KMS-11 (cell line): ENCODE data around the gene IQCB1.
"Not testable (repeated sequence)": the region's sequence is repeated elsewhere in the genome, so short reads cannot be mapped to it uniquely, and the experiment has no call there.

Source experiments
- H2AFZ ChIP-seq: fragments of 200-600 bp; sonication (generic); 2 replicates; pipeline ENCODE4 v1.6.1; 2016; ENCODE audit warnings: antibody characterized with exemption, mixed run types, low read depth
- H3K27ac ChIP-seq: fragments of 200-600 bp; sonication (generic); 2 replicates; pipeline ENCODE4 v1.6.1; 2016; ENCODE audit warnings: mild to moderate bottlenecking, mixed run types
- H3K27me3 ChIP-seq: fragments of 200-600 bp; sonication (generic); 2 replicates; pipeline ENCODE4 v1.6.1; 2017; ENCODE audit warnings: mild to moderate bottlenecking, low read depth, mixed run types, moderate library complexity; ENCODE audit not compliant: insufficient read depth
- H3K36me3 ChIP-seq: fragments of 200-600 bp; sonication (generic); 2 replicates; pipeline ENCODE4 v1.6.1; 2017; ENCODE audit warnings: mild to moderate bottlenecking, mixed run types; ENCODE audit not compliant: insufficient read depth
- H3K4me1 ChIP-seq: fragments of 200-600 bp; sonication (generic); 2 replicates; pipeline ENCODE4 v1.6.1; 2016; ENCODE audit warnings: mild to moderate bottlenecking, low read depth, mixed run types; ENCODE audit not compliant: poor library complexity, severe bottlenecking
- H3K4me2 ChIP-seq: fragments of 200-600 bp; sonication (generic); 2 replicates; pipeline ENCODE4 v1.7.0; 2016; ENCODE audit warnings: mild to moderate bottlenecking, mixed run types
- H3K4me3 ChIP-seq: fragments of 200-600 bp; sonication (generic); IDR thresholded peaks from 2 replicates; pipeline ENCODE4 v1.6.1; 2017; ENCODE audit warnings: low read depth, low read length, mixed read lengths; ENCODE audit not compliant: insufficient read depth
- H3K79me2 ChIP-seq: fragments of 200-600 bp; sonication (generic); 2 replicates; pipeline ENCODE4 v1.6.1; 2016; ENCODE audit warnings: low read depth, mixed run types; ENCODE audit not compliant: insufficient read depth
- H3K9ac ChIP-seq: fragments of 200-600 bp; sonication (generic); 2 replicates; pipeline ENCODE4 v1.6.1; 2016; ENCODE audit warnings: mild to moderate bottlenecking, mixed run types
- H4K20me1 ChIP-seq: fragments of 200-600 bp; sonication (generic); 2 replicates; pipeline ENCODE4 v1.6.1; 2016; ENCODE audit warnings: mild to moderate bottlenecking, mixed run types; ENCODE audit not compliant: insufficient read depth
- TF ChIP-seq, protein P1 (sequence below): fragments of 200-600 bp; sonication (generic); conservative IDR thresholded peaks from 2 replicates; pipeline ENCODE4 v1.6.1; 2017; ENCODE audit warnings: low read depth, mild to moderate bottlenecking, antibody characterized with exemption, low read length, moderate library complexity, mixed read lengths

IQCB1 gene

DNA sequence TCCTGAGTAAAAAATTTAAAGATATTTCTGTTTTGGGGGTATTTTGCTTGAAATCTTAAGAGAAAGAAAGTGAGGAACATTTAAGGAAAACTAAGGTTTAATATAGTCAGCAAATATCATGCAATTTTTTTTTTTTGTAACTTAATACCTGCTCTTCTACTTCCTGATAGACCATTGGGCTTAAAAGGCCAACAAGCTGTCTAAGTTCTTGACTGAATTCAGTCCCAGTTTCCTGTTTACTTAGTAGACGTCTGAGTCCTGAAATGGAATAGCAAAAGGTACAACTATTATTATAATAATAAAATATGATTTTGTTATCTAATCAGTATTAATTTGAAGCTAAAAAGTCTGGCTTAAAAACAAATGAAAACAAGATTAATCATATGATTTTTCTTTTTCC is 37.9 kb downstream of the IQCB1 start:
- Histone ChIP-seq H3K4me2 (no peak overlapping the region), H4K20me1 (no peaks in the 10 kb centered on the region), H3K79me2 (no peaks in the 10 kb centered on the region), H3K36me3 (no peaks in the 10 kb centered on the region), H3K27me3 (no peaks in the 10 kb centered on the region), H3K9ac (no peak overlapping the region), H3K27ac (no peak overlapping the region), H2AFZ (no peak overlapping the region), H3K4me1 (peaks cover 58% of the 10 kb centered on the region), H3K4me3 (no peak overlapping the region)
- TF ChIP-seq, protein P1, sequence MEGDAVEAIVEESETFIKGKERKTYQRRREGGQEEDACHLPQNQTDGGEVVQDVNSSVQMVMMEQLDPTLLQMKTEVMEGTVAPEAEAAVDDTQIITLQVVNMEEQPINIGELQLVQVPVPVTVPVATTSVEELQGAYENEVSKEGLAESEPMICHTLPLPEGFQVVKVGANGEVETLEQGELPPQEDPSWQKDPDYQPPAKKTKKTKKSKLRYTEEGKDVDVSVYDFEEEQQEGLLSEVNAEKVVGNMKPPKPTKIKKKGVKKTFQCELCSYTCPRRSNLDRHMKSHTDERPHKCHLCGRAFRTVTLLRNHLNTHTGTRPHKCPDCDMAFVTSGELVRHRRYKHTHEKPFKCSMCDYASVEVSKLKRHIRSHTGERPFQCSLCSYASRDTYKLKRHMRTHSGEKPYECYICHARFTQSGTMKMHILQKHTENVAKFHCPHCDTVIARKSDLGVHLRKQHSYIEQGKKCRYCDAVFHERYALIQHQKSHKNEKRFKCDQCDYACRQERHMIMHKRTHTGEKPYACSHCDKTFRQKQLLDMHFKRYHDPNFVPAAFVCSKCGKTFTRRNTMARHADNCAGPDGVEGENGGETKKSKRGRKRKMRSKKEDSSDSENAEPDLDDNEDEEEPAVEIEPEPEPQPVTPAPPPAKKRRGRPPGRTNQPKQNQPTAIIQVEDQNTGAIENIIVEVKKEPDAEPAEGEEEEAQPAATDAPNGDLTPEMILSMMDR = no peak

DNA sequence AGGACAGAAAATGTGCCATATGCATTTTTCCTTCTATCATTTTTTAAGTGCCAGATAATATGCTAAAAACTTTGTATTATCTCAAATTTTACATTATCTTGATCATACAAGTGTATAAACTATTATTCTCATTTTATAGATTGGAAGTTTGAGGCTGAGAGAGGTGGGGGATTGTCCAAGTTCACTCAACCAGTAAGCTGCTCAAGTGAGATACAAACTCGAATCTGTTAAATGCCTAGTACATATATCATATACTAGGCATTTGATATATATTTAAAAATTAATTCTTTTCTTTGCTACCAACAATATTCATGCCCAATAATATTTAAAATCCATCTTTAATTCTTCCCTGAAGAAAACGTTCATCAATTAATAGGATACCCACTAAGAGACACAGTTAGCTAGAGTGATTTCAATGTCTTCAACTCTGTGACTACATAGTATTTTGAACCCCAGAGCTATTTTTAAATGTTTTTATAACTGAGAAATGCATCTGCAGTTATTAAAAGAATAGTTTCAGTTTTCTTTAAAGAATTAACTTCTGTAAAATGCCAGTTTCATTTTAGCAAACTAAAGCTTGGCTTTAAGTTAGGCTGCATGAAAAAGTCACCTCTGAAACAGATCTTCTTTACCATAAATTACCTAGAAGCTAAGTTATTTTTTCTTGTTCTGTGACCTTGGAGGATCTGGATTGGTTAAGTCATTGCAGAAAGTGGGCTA is 40.4 kb downstream of the IQCB1 start:
- Histone ChIP-seq H3K4me3 (no peak overlapping the region), H2AFZ (no peak overlapping the region), H3K4me2 (peak overlapping the region; percentile 52), H3K27me3 (no peaks in the 10 kb centered on the region), H3K4me1 (peaks cover 67% of the 10 kb centered on the region), H4K20me1 (no peaks in the 10 kb centered on the region), H3K36me3 (no peaks in the 10 kb centered on the region), H3K27ac (peak overlapping the region; percentile 39), H3K9ac (no peak overlapping the region), H3K79me2 (no peaks in the 10 kb centered on the region)
- TF ChIP-seq, protein P1 = no peak

DNA sequence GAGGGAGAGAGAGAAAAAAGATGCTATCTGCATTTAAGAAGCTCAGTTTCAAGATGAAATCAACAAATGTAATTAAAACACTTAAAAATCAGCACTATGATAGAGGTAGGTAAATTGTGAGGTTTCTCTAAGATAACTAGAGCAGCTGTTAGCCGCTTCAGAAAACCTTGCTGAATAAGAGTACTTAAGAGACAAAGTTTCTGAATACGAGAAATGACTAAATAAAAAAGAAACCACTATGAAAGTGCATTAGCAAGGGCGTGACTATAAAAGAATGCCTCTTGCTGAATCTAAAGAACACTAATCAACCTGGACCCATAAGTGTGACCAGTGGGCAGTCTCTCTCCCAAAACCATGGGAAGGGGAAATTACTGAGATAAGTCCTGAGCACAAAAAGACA is 41.8 kb downstream of the IQCB1 start:
- no peak overlapping the region for H3K9ac ChIP-seq
- no peak overlapping the region for H2AFZ ChIP-seq
- H3K4me3 ChIP-seq = no peak overlapping the region
- peak overlapping the region; percentile 39; the same call in 1 of the 2 replicates for H3K27ac ChIP-seq
- H3K4me1 ChIP-seq = peaks cover 66% of the 10 kb centered on the region
- H3K79me2 ChIP-seq = no peaks in the 10 kb centered on the region
- no peaks in the 10 kb centered on the region for H4K20me1 ChIP-seq
- TF ChIP-seq, protein P1 = no peak
- peak overlapping the region; percentile 52 for H3K4me2 ChIP-seq
- no peaks in the 10 kb centered on the region for H3K27me3 ChIP-seq
- H3K36me3 ChIP-seq = no peaks in the 10 kb centered on the region; the same call in 1 of the 2 replicates

DNA sequence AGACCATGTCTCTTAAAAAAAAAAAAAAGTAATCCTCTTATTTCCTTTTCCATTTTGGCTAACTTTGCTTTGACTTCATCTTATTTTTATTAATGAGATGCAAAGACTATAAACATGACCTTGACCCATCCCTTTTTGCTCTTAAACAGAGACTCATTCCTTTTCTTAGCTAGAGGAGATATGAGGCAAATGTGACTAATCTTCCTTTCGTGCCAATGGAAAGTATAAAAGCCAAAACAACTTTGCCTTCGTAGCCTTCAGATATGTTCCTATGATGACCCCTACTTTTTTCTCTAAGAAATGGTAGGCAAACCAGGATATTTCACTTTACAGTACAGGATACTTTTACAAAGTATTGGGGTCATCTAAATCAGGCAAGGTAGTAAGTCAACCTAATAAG is 48.4 kb downstream of the IQCB1 start:
- Histone ChIP-seq H3K27ac (no peak overlapping the region), H3K36me3 (no peaks in the 10 kb centered on the region; the same call in 1 of the 2 replicates), H3K4me1 (peaks cover 6% of the 10 kb centered on the region), H2AFZ (no peak overlapping the region), H3K9ac (no peak overlapping the region), H3K4me2 (no peak overlapping the region), H3K27me3 (no peaks in the 10 kb centered on the region), H3K4me3 (no peak overlapping the region), H3K79me2 (no peaks in the 10 kb centered on the region), H4K20me1 (no peaks in the 10 kb centered on the region)
- TF ChIP-seq, protein P1 = no peak

- H3K27ac ChIP-seq, H3K9ac ChIP-seq, H3K36me3 ChIP-seq: not testable (repeated sequence)
These were observed 52.1 kb downstream of the IQCB1 start for GRCh38 chr3:121782784-121783183.

More at GRCh38 chr3:121782784-121783183, 52.1 kb downstream of the IQCB1 start:
- not testable (repeated sequence) for H2AFZ ChIP-seq, H3K27me3 ChIP-seq, H3K4me2 ChIP-seq, H4K20me1 ChIP-seq, H3K79me2 ChIP-seq, H3K4me1 ChIP-seq, H3K4me3 ChIP-seq
